Fibroblast of lung (primary cell): ENCODE data around the gene UBE2K. TPM values are rescaled to one million over a fixed set of nuclear protein-coding genes. Genes with fewer than 3 reads are reported as not detected.

ENCODE experiments used
- DNase-seq, 2 donors: peaks; one replicate each; pipeline versions ENCODE4 v3.0.0 to v3.0.0-alpha.2; 2010; ENCODE audit warnings: low read depth in 2 of 2
- H2AFZ ChIP-seq: 2 replicates; pipeline ENCODE4 v1.5.1; 2012; ENCODE audit warnings: low read length, control low read depth, inconsistent platforms
- H3K27ac ChIP-seq: 2 replicates; pipeline ENCODE4 v1.5.1; 2011; ENCODE audit warnings: low read length, control low read depth; ENCODE audit not compliant: insufficient read depth
- H3K27me3 ChIP-seq: 2 replicates; pipeline ENCODE4 v1.5.1; 2011; ENCODE audit warnings: mild to moderate bottlenecking, low read length; ENCODE audit not compliant: control insufficient read depth, insufficient read depth
- H3K36me3 ChIP-seq: 2 replicates; pipeline ENCODE4 v1.5.1; 2011; ENCODE audit warnings: low read length; ENCODE audit not compliant: control insufficient read depth, insufficient read depth
- H3K4me1 ChIP-seq: 2 replicates; pipeline ENCODE4 v1.5.1; 2011; ENCODE audit warnings: low read length; ENCODE audit not compliant: control insufficient read depth, insufficient read depth; ENCODE audit errors: extremely low read depth
- H3K4me2 ChIP-seq: 2 replicates; pipeline ENCODE4 v1.5.1; 2011; ENCODE audit warnings: low read length, control low read depth; ENCODE audit not compliant: insufficient read depth; ENCODE audit errors: extremely low read depth
- H3K4me3 ChIP-seq, 4 experiments: fragments of 200-600 bp in 1 of 4; sonication (generic) in 1 of 4; replicated peaks in 1 of 4; 2 replicates each; pipeline ENCODE4 v1.5.1; 2011 to 2016; ENCODE audit warnings: low read length in 4 of 4, low read depth in 3 of 4, mild to moderate bottlenecking in 3 of 4, control low read depth in 2 of 4, inconsistent platforms in 1 of 4, mixed read lengths in 1 of 4; ENCODE audit not compliant: insufficient read depth in 1 of 4; ENCODE audit errors: control extremely low read depth in 1 of 4
- H3K79me2 ChIP-seq: 2 replicates; pipeline ENCODE4 v1.5.1; 2012; ENCODE audit warnings: mild to moderate bottlenecking, low read length, inconsistent platforms; ENCODE audit not compliant: control insufficient read depth, insufficient read depth
- H3K9ac ChIP-seq: 2 replicates; pipeline ENCODE4 v1.5.1; 2011; ENCODE audit warnings: mild to moderate bottlenecking, low read length, control low read depth; ENCODE audit not compliant: insufficient read depth
- H3K9me3 ChIP-seq: 2 replicates; pipeline ENCODE4 v1.5.1; 2012; ENCODE audit warnings: low read depth, low read length; ENCODE audit not compliant: control insufficient read depth, insufficient read depth
- H4K20me1 ChIP-seq: 2 replicates; pipeline ENCODE4 v1.5.1; 2011; ENCODE audit warnings: low read length; ENCODE audit not compliant: control insufficient read depth, insufficient read depth; ENCODE audit errors: extremely low read depth
- CTCF ChIP-seq, 2 donors: IDR thresholded peaks in 1 of 2; conservative IDR thresholded peaks in 1 of 2; 1 replicate in 1 of 2; 2 replicates in 1 of 2; pipeline ENCODE4 v1.5.1; 2011 to 2012; ENCODE audit warnings: low read length in 2 of 2, control low read depth in 1 of 2, inconsistent platforms in 1 of 2, low read depth in 1 of 2, mild to moderate bottlenecking in 1 of 2
- EZH2 ChIP-seq: IDR thresholded peaks from 2 replicates; pipeline ENCODE4 v1.5.1; 2012; ENCODE audit warnings: low read length, control low read depth, mild to moderate bottlenecking; ENCODE audit errors: missing control alignments
- polyA plus RNA-seq, 2 donors: library from polyadenylated mRNA; depleted of rRNA in 1 of 2; stranded (reverse) in 1 of 2; unstranded in 1 of 2; fragments of >200 nt; gene quantifications; 2 replicates each; pipeline ENCODE4 v1.2.1, GENCODE V29; 2011 to 2012; ENCODE audit warnings: missing spikeins in 1 of 2
- total RNA-seq: library from RNA; depleted of rRNA; stranded (reverse); fragments of >200 nt; gene quantifications from 2 replicates; pipeline ENCODE4 v1.2.1, GENCODE V29; 2014

UBE2K gene
- total and polyA plus RNA-seq, 2 donors (not counting 1 experiment from before 2014, with no cell fraction given) = 15.0 to 122 TPM

- TF ChIP-seq CTCF (conservative IDR thresholded peaks at IDR 0.05 in 1 of 2, IDR thresholded peaks at IDR 0.05 in 1 of 2; ENCODE audit: low read depth in 1 of 2, low read length in 2 of 2) (no peak), EZH2 (no peak)
- Histone ChIP-seq H3K4me3 (no peak overlapping the region), H2AFZ (no peak overlapping the region), H3K79me2 (peaks cover 24% of the 10 kb centered on the region), H3K36me3 (no peaks in the 10 kb centered on the region), H3K27ac (no peak overlapping the region), H3K4me2 (no peak overlapping the region), H3K27me3 (no peaks in the 10 kb centered on the region), H3K4me1 (peaks cover 3% of the 10 kb centered on the region), H3K9ac (no peak overlapping the region), H3K9me3 (no peaks in the 10 kb centered on the region), H4K20me1 (no peaks in the 10 kb centered on the region)
- DNase-seq = peak in 1 of 2 donors; percentile 36
Measured at GRCh38 chr4:39741401-39741800, 43.5 kb downstream of the UBE2K start.

GRCh38 chr4:39745920-39746319 lies 48.0 kb downstream of the UBE2K start:
- H3K9ac ChIP-seq = no peak overlapping the region
- no peaks in the 10 kb centered on the region for H3K9me3 ChIP-seq
- DNase-seq = peak in 1 of 2 donors; percentile 11
- no peaks in the 10 kb centered on the region for H3K36me3 ChIP-seq
- no peak overlapping the region for H3K4me2 ChIP-seq
- peaks cover 5% of the 10 kb centered on the region for H3K79me2 ChIP-seq
- no peak for TF ChIP-seq CTCF (conservative IDR thresholded peaks at IDR 0.05 in 1 of 2, IDR thresholded peaks at IDR 0.05 in 1 of 2; ENCODE audit: low read depth in 1 of 2, low read length in 2 of 2)
- no peak for TF ChIP-seq EZH2
- no peaks in the 10 kb centered on the region for H3K27me3 ChIP-seq
- H3K4me1 ChIP-seq = peaks cover 3% of the 10 kb centered on the region
- no peak overlapping the region for H3K27ac ChIP-seq
- no peak overlapping the region for H2AFZ ChIP-seq
- no peaks in the 10 kb centered on the region for H4K20me1 ChIP-seq
- no peak overlapping the region for H3K4me3 ChIP-seq

- Histone ChIP-seq H2AFZ (no peak overlapping the region), H4K20me1 (no peaks in the 10 kb centered on the region), H3K27me3 (no peaks in the 10 kb centered on the region), H3K4me3 (no peak overlapping the region), H3K9me3 (no peaks in the 10 kb centered on the region), H3K79me2 (peaks cover 5% of the 10 kb centered on the region), H3K27ac (no peak overlapping the region), H3K9ac (no peak overlapping the region), H3K4me2 (no peak overlapping the region), H3K4me1 (no peaks in the 10 kb centered on the region), H3K36me3 (no peaks in the 10 kb centered on the region)
- no peak for DNase-seq
- TF ChIP-seq EZH2 (no peak), CTCF (conservative IDR thresholded peaks at IDR 0.05 in 1 of 2, IDR thresholded peaks at IDR 0.05 in 1 of 2; ENCODE audit: low read depth in 1 of 2, low read length in 2 of 2) (no peak)
Measured at GRCh38 chr4:39750216-39750615, 52.3 kb downstream of the UBE2K start.
